Hematopoietic multipotent progenitor cell treated with erythropoietin and hydrocortisone succinate and interleukin-3 and kit ligand, for 4 days (in vitro differentiated cells): Measurements from ENCODE around the gene ADCY9.
A peak's percentile ranks its signal among the peaks of the same experiment; 100 is the strongest.
"Not testable (repeated sequence)": the region's sequence is repeated elsewhere in the genome, so short reads cannot be mapped to it uniquely, and the experiment has no call there.

ENCODE experiments used
- DNase-seq: peaks from one replicate; pipeline ENCODE4 v3.0.0-alpha.2; 2015

The ADCY9 gene

GRCh38 chr16:3968551-3968950 lies 147.7 kb downstream of the ADCY9 start:
- no peak for DNase-seq

- DNase-seq: no peak
These were observed 149.6 kb downstream of the ADCY9 start for GRCh38 chr16:3966681-3967080.

- DNase-seq: no peak
These were observed 150.3 kb downstream of the ADCY9 start for GRCh38 chr16:3965781-3966582.

- DNase-seq: no peak
These were observed 150.9 kb downstream of the ADCY9 start for GRCh38 chr16:3965306-3965705.

- DNase-seq: no peak
These were observed 151.5 kb downstream of the ADCY9 start for GRCh38 chr16:3964686-3965290.

GRCh38 chr16:3963886-3964685 lies 152.2 kb downstream of the ADCY9 start:
- no peak for DNase-seq

GRCh38 chr16:3963203-3963602 lies 153.0 kb downstream of the ADCY9 start:
- peak; percentile 19 for DNase-seq

- DNase-seq: no peak
These were observed 154.8 kb downstream of the ADCY9 start for GRCh38 chr16:3961449-3961849.

GRCh38 chr16:3959926-3960590 lies 156.2 kb downstream of the ADCY9 start:
- not testable (repeated sequence) for DNase-seq

GRCh38 chr16:3959148-3959547 lies 157.1 kb downstream of the ADCY9 start:
- DNase-seq: no peak

GRCh38 chr16:3957344-3957980 lies 158.8 kb downstream of the ADCY9 start:
- no peak for DNase-seq

- DNase-seq: peak; percentile 21
These were observed 161.8 kb downstream of the ADCY9 start for GRCh38 chr16:3954411-3954921.

GRCh38 chr16:3953728-3954410 lies 162.4 kb downstream of the ADCY9 start:
- DNase-seq: no peak

GRCh38 chr16:3952737-3953131 lies 163.5 kb downstream of the ADCY9 start:
- no peak for DNase-seq

- DNase-seq: no peak
These were observed 164.1 kb downstream of the ADCY9 start for GRCh38 chr16:3951861-3952736.

GRCh38 chr16:3951380-3951779 lies 164.9 kb downstream of the ADCY9 start:
- DNase-seq: not testable (repeated sequence)

GRCh38 chr16:3950343-3951193 lies 165.7 kb downstream of the ADCY9 start:
- no peak for DNase-seq

GRCh38 chr16:3949946-3950342 lies 166.3 kb downstream of the ADCY9 start:
- no peak for DNase-seq

GRCh38 chr16:3949287-3949686 lies 167.0 kb downstream of the ADCY9 start:
- DNase-seq: no peak
